ENCODE measurements around the gene OR1F1. TPM values are rescaled to one million over a fixed set of nuclear protein-coding genes. Genes with fewer than 3 reads are reported as not detected.

OR1F1 gene
- total and polyA plus RNA-seq, 2 of the 8 experiments (the other 6 are each of a cell fraction or from before 2014, with no cell fraction given) = 0.52 to 1.2 TPM

DNA sequence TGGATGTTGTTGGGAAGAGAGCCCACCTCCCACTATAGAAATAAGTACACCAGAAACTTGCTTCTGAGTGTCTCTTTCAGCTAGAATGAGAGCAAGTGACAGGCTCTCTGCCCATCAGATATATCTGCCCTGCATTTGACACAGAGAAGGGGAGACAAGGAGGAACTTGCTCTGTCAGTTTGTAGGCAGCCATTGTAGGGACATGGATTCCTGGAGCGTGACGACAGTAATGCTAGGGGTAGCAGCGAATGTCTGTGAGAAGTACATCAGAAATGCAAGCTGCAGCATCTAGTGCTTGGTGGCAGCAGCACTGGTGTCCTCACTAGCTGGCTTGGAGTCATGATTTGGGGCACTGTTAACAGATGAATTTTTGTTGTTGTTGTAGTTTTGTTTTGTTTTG lies 24.0 kb downstream of the OR1F1 start (continued):
- TF ChIP-seq, protein P1, sequence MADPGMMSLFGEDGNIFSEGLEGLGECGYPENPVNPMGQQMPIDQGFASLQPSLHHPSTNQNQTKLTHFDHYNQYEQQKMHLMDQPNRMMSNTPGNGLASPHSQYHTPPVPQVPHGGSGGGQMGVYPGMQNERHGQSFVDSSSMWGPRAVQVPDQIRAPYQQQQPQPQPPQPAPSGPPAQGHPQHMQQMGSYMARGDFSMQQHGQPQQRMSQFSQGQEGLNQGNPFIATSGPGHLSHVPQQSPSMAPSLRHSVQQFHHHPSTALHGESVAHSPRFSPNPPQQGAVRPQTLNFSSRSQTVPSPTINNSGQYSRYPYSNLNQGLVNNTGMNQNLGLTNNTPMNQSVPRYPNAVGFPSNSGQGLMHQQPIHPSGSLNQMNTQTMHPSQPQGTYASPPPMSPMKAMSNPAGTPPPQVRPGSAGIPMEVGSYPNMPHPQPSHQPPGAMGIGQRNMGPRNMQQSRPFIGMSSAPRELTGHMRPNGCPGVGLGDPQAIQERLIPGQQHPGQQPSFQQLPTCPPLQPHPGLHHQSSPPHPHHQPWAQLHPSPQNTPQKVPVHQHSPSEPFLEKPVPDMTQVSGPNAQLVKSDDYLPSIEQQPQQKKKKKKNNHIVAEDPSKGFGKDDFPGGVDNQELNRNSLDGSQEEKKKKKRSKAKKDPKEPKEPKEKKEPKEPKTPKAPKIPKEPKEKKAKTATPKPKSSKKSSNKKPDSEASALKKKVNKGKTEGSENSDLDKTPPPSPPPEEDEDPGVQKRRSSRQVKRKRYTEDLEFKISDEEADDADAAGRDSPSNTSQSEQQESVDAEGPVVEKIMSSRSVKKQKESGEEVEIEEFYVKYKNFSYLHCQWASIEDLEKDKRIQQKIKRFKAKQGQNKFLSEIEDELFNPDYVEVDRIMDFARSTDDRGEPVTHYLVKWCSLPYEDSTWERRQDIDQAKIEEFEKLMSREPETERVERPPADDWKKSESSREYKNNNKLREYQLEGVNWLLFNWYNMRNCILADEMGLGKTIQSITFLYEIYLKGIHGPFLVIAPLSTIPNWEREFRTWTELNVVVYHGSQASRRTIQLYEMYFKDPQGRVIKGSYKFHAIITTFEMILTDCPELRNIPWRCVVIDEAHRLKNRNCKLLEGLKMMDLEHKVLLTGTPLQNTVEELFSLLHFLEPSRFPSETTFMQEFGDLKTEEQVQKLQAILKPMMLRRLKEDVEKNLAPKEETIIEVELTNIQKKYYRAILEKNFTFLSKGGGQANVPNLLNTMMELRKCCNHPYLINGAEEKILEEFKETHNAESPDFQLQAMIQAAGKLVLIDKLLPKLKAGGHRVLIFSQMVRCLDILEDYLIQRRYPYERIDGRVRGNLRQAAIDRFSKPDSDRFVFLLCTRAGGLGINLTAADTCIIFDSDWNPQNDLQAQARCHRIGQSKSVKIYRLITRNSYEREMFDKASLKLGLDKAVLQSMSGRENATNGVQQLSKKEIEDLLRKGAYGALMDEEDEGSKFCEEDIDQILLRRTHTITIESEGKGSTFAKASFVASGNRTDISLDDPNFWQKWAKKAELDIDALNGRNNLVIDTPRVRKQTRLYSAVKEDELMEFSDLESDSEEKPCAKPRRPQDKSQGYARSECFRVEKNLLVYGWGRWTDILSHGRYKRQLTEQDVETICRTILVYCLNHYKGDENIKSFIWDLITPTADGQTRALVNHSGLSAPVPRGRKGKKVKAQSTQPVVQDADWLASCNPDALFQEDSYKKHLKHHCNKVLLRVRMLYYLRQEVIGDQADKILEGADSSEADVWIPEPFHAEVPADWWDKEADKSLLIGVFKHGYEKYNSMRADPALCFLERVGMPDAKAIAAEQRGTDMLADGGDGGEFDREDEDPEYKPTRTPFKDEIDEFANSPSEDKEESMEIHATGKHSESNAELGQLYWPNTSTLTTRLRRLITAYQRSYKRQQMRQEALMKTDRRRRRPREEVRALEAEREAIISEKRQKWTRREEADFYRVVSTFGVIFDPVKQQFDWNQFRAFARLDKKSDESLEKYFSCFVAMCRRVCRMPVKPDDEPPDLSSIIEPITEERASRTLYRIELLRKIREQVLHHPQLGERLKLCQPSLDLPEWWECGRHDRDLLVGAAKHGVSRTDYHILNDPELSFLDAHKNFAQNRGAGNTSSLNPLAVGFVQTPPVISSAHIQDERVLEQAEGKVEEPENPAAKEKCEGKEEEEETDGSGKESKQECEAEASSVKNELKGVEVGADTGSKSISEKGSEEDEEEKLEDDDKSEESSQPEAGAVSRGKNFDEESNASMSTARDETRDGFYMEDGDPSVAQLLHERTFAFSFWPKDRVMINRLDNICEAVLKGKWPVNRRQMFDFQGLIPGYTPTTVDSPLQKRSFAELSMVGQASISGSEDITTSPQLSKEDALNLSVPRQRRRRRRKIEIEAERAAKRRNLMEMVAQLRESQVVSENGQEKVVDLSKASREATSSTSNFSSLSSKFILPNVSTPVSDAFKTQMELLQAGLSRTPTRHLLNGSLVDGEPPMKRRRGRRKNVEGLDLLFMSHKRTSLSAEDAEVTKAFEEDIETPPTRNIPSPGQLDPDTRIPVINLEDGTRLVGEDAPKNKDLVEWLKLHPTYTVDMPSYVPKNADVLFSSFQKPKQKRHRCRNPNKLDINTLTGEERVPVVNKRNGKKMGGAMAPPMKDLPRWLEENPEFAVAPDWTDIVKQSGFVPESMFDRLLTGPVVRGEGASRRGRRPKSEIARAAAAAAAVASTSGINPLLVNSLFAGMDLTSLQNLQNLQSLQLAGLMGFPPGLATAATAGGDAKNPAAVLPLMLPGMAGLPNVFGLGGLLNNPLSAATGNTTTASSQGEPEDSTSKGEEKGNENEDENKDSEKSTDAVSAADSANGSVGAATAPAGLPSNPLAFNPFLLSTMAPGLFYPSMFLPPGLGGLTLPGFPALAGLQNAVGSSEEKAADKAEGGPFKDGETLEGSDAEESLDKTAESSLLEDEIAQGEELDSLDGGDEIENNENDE (IDR thresholded peaks at IDR 0.05; ENCODE audit: insufficient replicate concordance, low read length) = no peak
